NCI-H345 (cell line): ENCODE data around the gene PGAP1.
A peak's percentile ranks its signal among the peaks of the same experiment; 100 is the strongest.
"Not testable (repeated sequence)": the region's sequence is repeated elsewhere in the genome, so short reads cannot be mapped to it uniquely, and the experiment has no call there.

Experiments used
- DNase-seq: peaks from one replicate; lab custom pipeline; 2025; lab: John Stamatoyannopoulos, UW

Gene PGAP1

GRCh38 chr2:196951973-196952372, 25.5 kb upstream of the PGAP1 start:
- DNase-seq, result no peak

GRCh38 chr2:196949116-196949515, 22.6 kb upstream of the PGAP1 start:
- DNase-seq, result no peak

- no peak for DNase-seq
Measured at GRCh38 chr2:196944570-196944969, 18.1 kb upstream of the PGAP1 start.

DNA sequence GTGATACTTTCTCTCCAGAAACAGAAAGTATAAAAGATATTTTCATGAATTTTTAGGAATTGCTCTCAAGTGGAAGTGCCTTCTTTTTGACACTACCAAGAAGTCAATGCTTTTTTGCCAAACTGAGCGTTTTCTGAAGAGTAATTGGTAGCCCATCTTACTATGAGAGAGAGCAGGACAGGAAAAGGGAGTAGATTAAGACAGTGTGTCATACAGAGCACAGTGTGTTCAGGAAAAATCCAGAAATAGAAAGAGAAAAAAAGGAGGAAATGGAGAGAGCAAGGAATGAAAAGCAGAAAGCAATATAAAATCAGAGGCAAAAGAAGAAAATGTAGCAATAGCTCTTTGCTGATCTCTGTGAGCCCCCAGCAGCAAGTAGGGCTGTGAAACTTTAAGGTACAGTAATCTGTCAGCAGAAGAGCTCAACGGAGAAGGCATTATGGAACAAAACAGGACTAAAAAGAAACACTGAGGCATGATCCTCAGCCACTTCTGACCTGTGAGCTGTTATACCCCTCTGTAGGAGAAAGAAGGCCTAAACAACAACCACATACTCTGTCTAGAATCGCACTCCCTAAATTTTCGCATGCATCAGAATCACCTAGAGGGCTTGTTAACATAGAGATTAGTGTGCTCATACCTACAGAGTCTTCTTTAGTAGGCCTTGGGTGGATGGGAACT, 15.0 kb upstream of the PGAP1 start:
- DNase-seq, result no peak

DNA sequence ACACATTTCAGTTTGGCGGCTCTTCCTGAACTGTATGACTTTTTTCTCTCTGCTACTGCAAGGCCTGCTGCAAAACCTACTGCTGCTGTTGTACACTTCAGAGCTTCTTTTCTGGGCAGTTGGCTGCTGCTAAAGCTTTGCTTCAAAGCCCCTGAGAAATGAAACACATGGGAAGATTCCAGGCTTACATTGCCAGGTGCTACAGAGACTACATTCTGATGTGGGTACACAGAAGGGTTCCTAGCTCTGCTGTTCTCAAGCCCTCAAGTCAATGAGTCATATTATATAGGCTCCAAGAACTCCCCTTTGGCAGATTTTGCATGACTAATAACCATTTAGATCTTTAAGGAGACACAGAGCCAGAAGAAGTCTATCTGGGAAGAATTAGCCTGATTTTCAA, 12.9 kb upstream of the PGAP1 start:
- DNase-seq, result no peak

GRCh38 chr2:196935432-196935831, 8.9 kb upstream of the PGAP1 start:
- DNase-seq, result no peak

GRCh38 chr2:196934672-196935071, 8.2 kb upstream of the PGAP1 start:
- DNase-seq, result no peak

- DNase-seq, result no peak
Measured at GRCh38 chr2:196931555-196931954, 5.0 kb upstream of the PGAP1 start.

GRCh38 chr2:196927376-196928225, 1.1 kb upstream of the PGAP1 start:
- peak; percentile 57 for DNase-seq

- peak; percentile 80 for DNase-seq
Measured at GRCh38 chr2:196925768-196926561, 542 bp downstream of the PGAP1 start.

GRCh38 chr2:196925051-196925767, 1.3 kb downstream of the PGAP1 start:
- no peak for DNase-seq

GRCh38 chr2:196924051-196924450, 2.5 kb downstream of the PGAP1 start:
- DNase-seq, result no peak

- DNase-seq, result no peak
Measured at GRCh38 chr2:196918927-196919326, 7.6 kb downstream of the PGAP1 start.

DNA sequence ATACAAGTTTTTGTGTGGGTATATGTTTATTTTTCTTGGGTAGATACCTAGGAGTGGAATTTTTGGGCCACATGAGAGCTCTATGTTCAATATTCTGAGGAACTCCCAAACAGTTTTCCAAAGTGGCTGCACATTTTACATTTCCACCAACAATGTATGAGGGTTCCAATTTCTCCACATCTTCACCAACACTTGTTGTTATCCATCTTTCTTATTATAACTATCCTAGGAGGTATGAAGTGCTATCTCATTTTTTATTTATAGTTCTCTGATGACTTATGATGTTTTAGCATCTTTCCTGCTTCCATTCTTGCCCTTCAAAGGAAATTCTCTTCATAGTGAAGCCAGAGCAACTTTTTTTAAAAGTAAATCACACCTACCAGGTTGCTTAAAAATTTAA, 8.7 kb downstream of the PGAP1 start:
- no peak for DNase-seq

DNA sequence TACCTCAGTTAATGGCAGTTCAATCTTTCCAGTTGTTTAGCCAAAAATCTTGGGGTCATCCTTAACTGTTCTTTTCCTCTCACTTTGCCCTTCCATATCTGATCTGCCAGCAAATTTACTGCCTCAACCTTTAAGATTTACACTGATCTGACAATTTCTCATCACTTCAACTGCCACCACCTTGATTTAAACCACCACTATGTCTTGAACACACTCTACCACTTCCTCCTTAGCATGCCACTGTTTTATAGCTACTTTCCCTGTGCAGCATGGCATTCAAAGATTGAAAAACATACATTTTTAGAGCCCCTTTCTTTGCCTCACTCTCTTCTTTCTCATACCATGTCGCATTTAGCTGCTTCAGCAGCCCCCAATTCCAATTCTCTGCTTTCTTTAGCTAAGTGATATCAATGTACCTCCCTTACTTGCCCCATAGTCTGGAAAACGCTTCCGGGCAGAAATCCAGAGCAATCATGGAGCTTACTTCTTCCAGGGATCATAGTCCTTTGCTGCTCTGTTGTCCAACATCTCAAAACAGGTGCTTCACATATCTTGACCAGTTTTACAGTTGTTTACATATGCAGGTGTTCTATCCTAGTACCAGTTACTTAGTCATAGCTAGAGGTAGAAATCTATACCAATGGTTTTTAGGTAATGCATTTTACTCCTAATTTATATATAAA, 10.9 kb downstream of the PGAP1 start:
- DNase-seq, result no peak

DNA sequence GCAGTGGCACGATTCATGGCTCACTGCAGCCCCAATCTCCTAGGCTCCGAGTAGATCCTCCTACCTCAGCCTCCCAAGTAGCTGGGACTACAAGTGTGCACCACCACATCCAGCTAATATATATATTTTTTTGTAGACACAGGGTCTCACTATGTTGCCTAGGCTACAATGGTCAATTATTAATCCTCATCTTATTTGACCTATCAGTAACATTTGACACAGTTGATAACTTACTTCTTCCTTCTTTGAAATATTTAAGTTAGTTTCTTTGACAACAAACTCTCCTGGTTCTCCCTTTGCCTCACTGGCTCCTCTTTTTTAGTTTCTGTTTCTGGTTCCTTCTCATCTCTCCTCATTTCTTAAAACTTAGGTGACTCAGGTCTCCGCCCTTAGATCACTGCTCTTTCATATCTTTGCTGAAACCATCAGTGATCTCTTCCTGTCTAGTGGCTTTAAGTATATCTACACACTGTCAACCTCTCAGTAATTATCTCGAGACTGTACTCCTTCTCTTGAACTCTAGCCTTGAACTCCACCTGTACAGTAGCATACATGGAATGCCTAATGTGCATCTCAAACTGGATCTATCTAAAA, 11.5 kb downstream of the PGAP1 start:
- no peak for DNase-seq

GRCh38 chr2:196913691-196914090, 12.8 kb downstream of the PGAP1 start:
- no peak for DNase-seq

DNA sequence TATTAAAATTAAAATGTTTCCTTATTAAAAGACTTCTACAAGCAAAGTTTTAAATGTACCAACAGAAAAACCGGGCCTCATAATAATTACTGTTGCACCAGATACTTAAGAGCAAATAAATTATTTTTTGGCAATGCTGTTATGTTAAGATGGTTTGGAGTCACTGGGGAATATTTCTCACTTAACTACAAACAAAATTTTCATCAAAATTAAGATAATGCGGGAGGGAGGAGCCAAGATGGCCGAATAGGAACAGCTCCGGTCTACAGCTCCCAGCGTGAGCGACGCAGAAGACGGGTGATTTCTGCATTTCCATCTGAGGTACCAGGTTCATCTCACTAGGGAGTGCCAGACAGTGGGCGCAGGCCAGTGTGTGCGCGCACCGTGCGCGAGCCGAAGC, 21.1 kb downstream of the PGAP1 start:
- not testable (repeated sequence) for DNase-seq

DNA sequence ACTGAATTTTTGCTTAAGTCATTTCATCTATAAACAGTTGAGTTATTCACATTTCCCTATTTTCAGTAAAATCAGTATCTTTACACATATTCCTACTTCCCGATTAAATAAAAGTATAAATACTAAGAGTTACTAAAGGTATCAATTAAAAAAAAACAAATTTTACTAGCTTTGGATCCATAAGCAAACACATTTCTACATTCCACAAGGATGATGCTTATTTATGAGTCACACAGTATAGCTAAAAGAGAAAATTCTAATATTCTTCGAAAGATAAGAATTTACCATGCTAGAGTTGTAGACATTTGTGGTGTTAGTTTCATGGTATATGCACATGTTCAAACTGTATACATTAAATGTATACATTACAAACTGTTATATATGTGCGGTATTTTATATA, 23.7 kb downstream of the PGAP1 start:
- no peak for DNase-seq

GRCh38 chr2:196900843-196901242, 25.7 kb downstream of the PGAP1 start:
- DNase-seq, result no peak

- DNase-seq, result no peak
Measured at GRCh38 chr2:196899976-196900375, 26.5 kb downstream of the PGAP1 start.
